K562 treated with DMSO at 1 percent for 48 hours (cell line): ENCODE data around the gene RHNO1. TPM values are rescaled to one million over a fixed set of nuclear protein-coding genes. Genes with fewer than 3 reads are reported as not detected.

Experiments used
- total RNA-seq: library from RNA; unstranded; fragments of 300-600 nt; gene quantifications from 2 replicates; pipeline ENCODE4 v1.2.3, GENCODE V29; 2022; ENCODE audit warnings: low replicate concordance; ENCODE audit errors: extremely low read depth

Gene RHNO1, protein sequence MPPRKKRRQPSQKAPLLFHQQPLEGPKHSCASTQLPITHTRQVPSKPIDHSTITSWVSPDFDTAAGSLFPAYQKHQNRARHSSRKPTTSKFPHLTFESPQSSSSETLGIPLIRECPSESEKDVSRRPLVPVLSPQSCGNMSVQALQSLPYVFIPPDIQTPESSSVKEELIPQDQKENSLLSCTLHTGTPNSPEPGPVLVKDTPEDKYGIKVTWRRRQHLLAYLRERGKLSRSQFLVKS
- total RNA-seq: not detected in 2 replicates

DNA sequence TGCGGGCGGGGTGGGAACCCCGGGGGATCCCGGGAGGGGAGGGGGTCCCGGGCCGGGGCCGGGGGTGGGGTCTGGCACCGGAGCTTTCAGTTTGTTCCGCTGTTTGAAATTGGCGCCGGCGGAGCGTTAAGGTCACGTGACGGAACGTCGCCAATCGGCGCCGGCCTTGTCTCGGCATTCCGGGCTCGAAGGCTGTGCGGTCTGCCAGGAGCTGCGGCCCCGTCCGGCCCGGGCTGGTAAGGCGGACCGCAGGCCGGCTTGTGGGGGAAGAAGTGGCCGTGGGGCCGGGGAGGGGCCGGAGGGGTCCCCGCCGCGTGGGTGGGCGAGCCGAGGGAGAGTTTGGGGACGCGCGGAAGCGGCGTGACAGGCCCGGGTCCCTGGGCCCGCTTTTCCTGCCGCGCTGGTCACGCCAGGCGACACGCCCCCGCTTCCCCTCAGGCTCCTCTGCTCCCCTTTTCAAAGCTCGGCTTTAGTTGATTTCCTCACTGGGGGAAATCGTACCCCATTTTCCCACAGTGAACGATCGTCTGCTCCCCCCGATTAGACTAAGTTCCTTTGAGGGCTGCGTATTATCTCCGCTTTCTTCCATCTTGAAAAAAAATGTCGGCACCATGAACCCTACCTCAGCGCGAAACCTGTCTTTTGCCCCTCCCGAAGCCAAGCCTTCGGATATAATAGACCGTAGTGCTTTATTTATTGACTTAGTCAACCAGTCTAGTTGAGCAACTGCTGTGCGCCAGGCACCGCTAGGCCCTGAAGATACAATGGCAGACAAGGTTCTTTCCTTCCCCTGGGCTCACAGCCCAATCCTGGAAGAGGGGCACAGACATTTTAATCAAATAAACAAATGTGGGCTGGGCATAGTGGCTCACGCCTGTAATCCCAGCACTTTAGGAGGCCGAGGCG lies at the start of gene RHNO1, which contains the start of gene FOXM1:
Gene RHNO1, plus strand, starts transcription at position 177 of the 906 bp plus-strand sequence. CDS start 8,144 bp downstream, outside the sequence.
Gene FOXM1, minus strand, starts transcription at position 128 of the 906 bp plus-strand sequence. CDS start 2,696 bp downstream, outside the sequence.

DNA sequence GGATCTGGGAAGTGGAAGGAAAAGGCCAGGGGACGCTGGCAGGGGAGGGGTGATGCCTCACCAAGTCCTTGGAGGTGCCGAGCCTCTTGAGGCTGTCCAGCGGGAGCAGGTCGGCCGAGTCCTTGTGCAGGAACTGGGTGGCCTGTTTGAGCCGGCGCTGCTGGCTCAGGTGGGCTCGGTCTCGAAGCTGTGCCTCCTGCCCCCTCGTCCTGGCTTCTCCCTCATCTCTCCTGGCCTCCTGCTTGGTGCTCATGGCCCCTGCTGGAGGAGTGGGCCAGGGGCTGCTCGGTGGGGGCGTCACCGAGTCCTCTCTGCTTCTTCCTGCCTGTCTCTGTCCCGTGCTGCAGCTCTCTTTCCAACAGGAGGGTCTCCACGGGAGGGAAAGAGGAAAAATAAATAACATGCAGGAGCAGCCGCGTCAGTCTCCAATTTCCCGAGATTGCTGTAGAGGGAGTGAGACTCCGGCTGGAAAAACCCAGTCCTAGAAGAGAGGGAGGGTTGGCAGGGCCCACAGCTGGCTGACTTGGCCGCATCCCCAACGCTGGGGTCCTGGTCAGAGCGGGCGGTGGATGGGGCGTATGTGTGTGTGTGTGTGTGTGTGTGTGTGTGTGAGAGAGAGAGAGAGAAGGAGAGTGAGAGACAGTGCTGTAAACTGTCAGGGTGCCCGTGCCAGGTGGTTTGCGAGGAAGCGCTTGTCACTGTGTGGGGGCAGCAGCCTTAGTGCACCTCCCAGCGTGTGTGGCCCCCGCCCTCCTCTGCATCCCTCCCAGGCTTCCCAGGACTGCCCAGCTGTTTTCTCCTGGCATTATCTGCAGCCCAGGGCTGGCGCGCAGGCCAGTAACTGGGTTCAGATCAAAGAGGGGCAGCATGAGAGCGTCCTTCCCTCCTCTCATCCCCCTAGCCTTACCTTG lies 42.2 kb upstream of the RHNO1 start, which contains the start of gene NRIP2:
Gene NRIP2, minus strand, starts transcription at position 455 of the 911 bp plus-strand sequence. Its CDS starts 52 bp downstream, at position 403.

DNA sequence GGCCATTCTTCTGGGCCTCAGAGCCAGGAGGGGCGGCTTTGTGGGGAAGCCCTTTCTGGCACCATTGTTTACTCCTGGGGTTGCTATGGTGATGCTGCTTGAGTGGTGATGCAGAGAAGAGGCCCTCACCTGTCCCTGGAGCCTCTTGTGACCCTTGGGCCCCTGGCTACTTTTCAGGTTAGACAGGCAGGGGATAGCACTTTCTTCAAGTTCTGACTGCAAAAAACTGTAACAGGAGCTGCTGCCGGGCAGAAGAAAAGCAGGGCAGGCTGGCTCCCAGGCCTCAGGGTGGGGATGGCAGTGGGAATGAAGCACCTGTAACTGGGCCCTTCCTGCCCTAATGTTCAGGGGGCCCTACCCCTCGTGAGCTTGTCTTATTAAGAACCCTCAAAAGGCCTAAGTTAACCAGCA lies 20.0 kb upstream of the RHNO1 start, which contains the start of gene TEX52:
Gene TEX52, minus strand, starts transcription at position 19 of the 411 bp plus-strand sequence. Its CDS starts 13 bp downstream, at position 6.

DNA sequence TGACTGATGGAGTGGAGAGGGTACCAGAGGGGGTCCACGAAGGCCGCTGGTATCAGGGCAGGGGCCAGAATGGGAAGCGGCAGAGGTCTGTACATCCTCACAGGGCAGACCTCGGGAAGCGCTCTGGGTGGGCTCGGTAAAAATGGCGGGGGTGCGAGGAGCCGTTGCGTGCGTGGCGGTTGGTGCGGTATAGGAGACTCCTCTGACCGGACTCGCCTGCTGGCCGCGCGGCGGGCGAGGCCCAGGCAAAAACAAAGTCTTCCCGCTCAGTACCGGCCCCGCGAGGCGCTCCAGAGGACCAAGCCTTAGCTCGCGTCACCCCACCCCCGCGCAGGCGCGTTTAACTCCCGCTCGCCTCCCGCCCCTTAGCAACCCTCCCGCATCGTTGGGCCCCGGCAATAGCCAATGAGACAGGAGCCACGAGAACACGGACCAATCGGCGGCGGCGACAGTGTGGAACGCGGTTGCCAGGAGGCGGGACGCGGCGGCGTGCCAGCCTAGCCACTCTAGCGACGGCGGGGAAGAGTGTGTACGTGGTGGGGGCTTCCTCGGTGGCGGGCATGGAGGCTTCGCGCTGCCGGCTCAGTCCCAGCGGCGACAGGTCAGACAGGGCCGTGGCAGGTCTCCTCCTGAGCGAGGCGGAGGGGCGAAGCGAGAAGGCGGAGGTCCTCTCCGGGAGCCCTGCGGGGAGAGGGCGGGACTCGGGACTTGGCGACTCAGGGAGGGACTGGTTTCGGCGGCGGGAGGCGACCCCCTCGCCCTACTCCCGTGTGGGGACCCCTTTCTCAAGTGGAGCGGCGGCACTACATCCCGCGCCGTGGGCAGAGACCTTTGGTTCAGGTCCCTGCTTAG lies 13.6 kb downstream of the RHNO1 start, which contains the start of gene TULP3:
Gene TULP3, plus strand, starts transcription at position 504 of the 852 bp plus-strand sequence. Its CDS starts 57 bp downstream, at position 561.

Other genes with a start within 250 kb of the RHNO1 start
- gene FKBP4, start 82.3 kb upstream of the RHNO1 start, total RNA-seq: not detected in 2 replicates
- gene ITFG2, start 64.6 kb upstream of the RHNO1 start, total RNA-seq: not detected in 2 replicates
- gene NRIP2, start 42.2 kb upstream of the RHNO1 start, total RNA-seq: not detected in 2 replicates
- not detected in 2 replicates for gene TEX52, start 20.2 kb upstream of the RHNO1 start, total RNA-seq
- gene FOXM1, start within 50 bp of the RHNO1 start, total RNA-seq: not detected in 2 replicates
- not detected in 2 replicates for gene TULP3, start 13.7 kb downstream of the RHNO1 start, total RNA-seq
- gene TEAD4, start 82.2 kb downstream of the RHNO1 start, total RNA-seq: not detected in 2 replicates
- gene TSPAN9, start 200.2 kb downstream of the RHNO1 start, total RNA-seq: not detected in 2 replicates